GM23338 (cell line): ENCODE results near the gene RNGTT. TPM values are rescaled to one million over a fixed set of nuclear protein-coding genes. Genes with fewer than 3 reads are reported as not detected.
A peak's percentile ranks its signal among the peaks of the same experiment; 100 is the strongest.

ENCODE experiments used
- ATAC-seq: fragments of 200-7000 bp; cut with Tn5 transposase; 3 replicates; pipeline ENCODE4 v1.9.1; 2020
- DNase-seq: peaks from one replicate; pipeline ENCODE4 v3.0.0-alpha.2; 2015; ENCODE audit warnings: low spot score
- H2AFZ ChIP-seq: fragments of 200-600 bp; sonication (generic); 2 replicates; pipeline ENCODE4 v1.8.0; 2016; ENCODE audit warnings: antibody characterized with exemption, mild to moderate bottlenecking, moderate library complexity
- H3F3A ChIP-seq: fragments of 200-600 bp; sonication (generic); replicated peaks from 2 replicates; pipeline ENCODE4 v1.8.0; 2017; ENCODE audit warnings: antibody characterized with exemption, mixed run types, low read depth
- H3K27ac ChIP-seq: fragments of 200-600 bp; sonication (generic); 2 replicates; pipeline ENCODE4 v1.6.1; 2016; ENCODE audit warnings: low read depth
- H3K27me3 ChIP-seq: fragments of 200-600 bp; sonication (generic); 2 replicates; pipeline ENCODE4 v1.8.0; 2016; ENCODE audit warnings: mild to moderate bottlenecking, mixed run types, moderate library complexity; ENCODE audit not compliant: insufficient read depth
- H3K36me3 ChIP-seq: fragments of 200-600 bp; sonication (generic); 2 replicates; pipeline ENCODE4 v1.8.0; 2016; ENCODE audit warnings: mild to moderate bottlenecking; ENCODE audit not compliant: insufficient read depth
- H3K4me1 ChIP-seq: fragments of 200-600 bp; sonication (generic); 2 replicates; pipeline ENCODE4 v1.8.0; 2016; ENCODE audit warnings: mild to moderate bottlenecking, moderate library complexity; ENCODE audit not compliant: insufficient read depth
- H3K4me2 ChIP-seq: fragments of 200-600 bp; sonication (generic); 2 replicates; pipeline ENCODE4 v1.7.1; 2017; ENCODE audit warnings: mixed run types
- H3K4me3 ChIP-seq: fragments of 200-600 bp; sonication (generic); 2 replicates; pipeline ENCODE4 v1.6.1; 2016; ENCODE audit warnings: mixed run types
- H3K79me2 ChIP-seq: fragments of 200-600 bp; sonication (generic); replicated peaks from 2 replicates; pipeline ENCODE4 v1.8.0; 2017; ENCODE audit warnings: mild to moderate bottlenecking; ENCODE audit not compliant: insufficient read depth
- H3K9me2 ChIP-seq: fragments of 200-600 bp; sonication (generic); 2 replicates; pipeline ENCODE4 v1.8.0; 2017; ENCODE audit not compliant: insufficient read depth
- H4K20me1 ChIP-seq: fragments of 200-600 bp; sonication (generic); replicated peaks from 2 replicates; pipeline ENCODE4 v1.8.0; 2017; ENCODE audit warnings: mild to moderate bottlenecking; ENCODE audit not compliant: insufficient read depth
- H3K27ac Mint-ChIP-seq: 2 replicates; pipeline ENCODE4 v1.8.0; 2020; ENCODE audit warnings: inconsistent platforms, mild to moderate bottlenecking, moderate library complexity, mixed read lengths
- H3K27me3 Mint-ChIP-seq: 3 replicates; pipeline ENCODE4 v1.8.0; 2022; ENCODE audit warnings: low read depth, mild to moderate bottlenecking, moderate library complexity, mixed read lengths, inconsistent platforms; ENCODE audit not compliant: insufficient read depth, poor library complexity
- H3K36me3 Mint-ChIP-seq: 3 replicates; pipeline ENCODE4 v1.8.0; 2021; ENCODE audit warnings: low read depth, mild to moderate bottlenecking, inconsistent platforms, moderate library complexity, mixed read lengths
- H3K4me1 Mint-ChIP-seq: 3 replicates; pipeline ENCODE4 v1.8.0; 2020; ENCODE audit warnings: mild to moderate bottlenecking, inconsistent platforms, mixed read lengths
- H3K4me3 Mint-ChIP-seq: 3 replicates; pipeline ENCODE4 v1.8.0; 2021; ENCODE audit warnings: moderate library complexity, mild to moderate bottlenecking, inconsistent platforms, mixed read lengths
- H3K9me3 Mint-ChIP-seq: 3 replicates; pipeline ENCODE4 v1.8.0; 2020; ENCODE audit warnings: moderate library complexity, mild to moderate bottlenecking, inconsistent platforms, mixed read lengths
- NANOG ChIP-seq: IDR thresholded peaks from 2 replicates; pipeline ENCODE4 v1.6.1; 2016; ENCODE audit warnings: antibody characterized with exemption, borderline replicate concordance
- polyA plus RNA-seq: library from polyadenylated mRNA; unstranded; fragments of >200 nt; fragmentation: Nextera tagmentation; extraction: Ambion mirVana; gene quantifications from 2 replicates; pipeline ENCODE4 v1.2.1, GENCODE V29; 2016
- total RNA-seq: library from RNA; depleted of rRNA; stranded (reverse); fragments of >200 nt; shearing (Covaris generic); gene quantifications from 2 replicates; pipeline ENCODE4 v1.2.3, GENCODE V29; 2014
- TF ChIP-seq, protein P1 (sequence below): fragments of 250-450 bp; sonication (Bioruptor Pico); IDR thresholded peaks from 2 replicates; pipeline ENCODE4 v1.5.0; 2020; ENCODE audit warnings: mild to moderate bottlenecking, moderate library complexity

Gene RNGTT
- total and polyA plus RNA-seq, 2 experiments from 2014 or later = 11.2 to 29.2 TPM

DNA sequence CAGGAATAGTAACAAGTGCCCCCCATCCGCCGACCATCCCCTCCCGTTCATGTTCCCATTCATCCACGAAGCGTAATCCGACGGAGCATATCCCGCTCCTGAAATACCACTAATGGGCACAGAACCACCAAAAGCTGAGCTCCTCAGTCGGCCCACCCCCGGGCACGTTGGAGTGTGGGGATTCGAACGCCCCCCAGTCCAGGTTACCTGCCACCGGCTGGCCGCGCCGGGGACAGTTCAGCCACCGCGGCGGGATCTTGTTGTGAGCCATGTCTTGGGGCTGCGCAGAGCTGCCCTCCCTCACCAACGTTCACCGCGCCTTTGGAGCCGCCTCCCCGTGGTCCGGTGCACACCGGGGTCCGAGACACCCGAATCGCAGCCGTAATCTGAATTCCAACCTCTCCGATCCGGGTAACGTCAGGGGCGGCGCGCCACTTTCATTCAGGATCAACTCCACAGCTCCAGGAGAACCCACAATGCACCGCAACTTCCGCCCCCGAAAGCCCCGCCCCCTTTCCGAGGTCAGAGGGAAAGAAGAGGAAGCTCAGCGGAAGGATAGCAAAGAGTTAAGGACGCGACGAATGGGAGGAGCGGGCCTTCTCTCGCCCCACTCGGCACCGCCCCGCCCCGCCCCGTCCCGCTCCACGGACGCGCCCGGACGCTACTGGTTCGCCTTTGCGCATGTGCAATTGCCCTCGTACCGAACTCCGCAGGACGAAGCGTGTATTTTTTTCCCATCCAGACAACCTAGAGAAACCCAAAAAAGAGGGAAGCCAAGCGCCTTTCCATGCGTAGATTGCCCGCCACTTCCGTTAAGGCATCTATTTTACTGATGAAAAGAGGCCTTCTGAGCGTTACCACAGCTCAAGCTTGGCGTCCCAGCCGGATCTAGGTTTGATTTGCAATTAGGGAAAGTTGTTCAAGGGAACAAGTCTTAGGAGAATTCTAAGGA, at the start of gene RNGTT (continued):
- TF ChIP-seq, protein P1, sequence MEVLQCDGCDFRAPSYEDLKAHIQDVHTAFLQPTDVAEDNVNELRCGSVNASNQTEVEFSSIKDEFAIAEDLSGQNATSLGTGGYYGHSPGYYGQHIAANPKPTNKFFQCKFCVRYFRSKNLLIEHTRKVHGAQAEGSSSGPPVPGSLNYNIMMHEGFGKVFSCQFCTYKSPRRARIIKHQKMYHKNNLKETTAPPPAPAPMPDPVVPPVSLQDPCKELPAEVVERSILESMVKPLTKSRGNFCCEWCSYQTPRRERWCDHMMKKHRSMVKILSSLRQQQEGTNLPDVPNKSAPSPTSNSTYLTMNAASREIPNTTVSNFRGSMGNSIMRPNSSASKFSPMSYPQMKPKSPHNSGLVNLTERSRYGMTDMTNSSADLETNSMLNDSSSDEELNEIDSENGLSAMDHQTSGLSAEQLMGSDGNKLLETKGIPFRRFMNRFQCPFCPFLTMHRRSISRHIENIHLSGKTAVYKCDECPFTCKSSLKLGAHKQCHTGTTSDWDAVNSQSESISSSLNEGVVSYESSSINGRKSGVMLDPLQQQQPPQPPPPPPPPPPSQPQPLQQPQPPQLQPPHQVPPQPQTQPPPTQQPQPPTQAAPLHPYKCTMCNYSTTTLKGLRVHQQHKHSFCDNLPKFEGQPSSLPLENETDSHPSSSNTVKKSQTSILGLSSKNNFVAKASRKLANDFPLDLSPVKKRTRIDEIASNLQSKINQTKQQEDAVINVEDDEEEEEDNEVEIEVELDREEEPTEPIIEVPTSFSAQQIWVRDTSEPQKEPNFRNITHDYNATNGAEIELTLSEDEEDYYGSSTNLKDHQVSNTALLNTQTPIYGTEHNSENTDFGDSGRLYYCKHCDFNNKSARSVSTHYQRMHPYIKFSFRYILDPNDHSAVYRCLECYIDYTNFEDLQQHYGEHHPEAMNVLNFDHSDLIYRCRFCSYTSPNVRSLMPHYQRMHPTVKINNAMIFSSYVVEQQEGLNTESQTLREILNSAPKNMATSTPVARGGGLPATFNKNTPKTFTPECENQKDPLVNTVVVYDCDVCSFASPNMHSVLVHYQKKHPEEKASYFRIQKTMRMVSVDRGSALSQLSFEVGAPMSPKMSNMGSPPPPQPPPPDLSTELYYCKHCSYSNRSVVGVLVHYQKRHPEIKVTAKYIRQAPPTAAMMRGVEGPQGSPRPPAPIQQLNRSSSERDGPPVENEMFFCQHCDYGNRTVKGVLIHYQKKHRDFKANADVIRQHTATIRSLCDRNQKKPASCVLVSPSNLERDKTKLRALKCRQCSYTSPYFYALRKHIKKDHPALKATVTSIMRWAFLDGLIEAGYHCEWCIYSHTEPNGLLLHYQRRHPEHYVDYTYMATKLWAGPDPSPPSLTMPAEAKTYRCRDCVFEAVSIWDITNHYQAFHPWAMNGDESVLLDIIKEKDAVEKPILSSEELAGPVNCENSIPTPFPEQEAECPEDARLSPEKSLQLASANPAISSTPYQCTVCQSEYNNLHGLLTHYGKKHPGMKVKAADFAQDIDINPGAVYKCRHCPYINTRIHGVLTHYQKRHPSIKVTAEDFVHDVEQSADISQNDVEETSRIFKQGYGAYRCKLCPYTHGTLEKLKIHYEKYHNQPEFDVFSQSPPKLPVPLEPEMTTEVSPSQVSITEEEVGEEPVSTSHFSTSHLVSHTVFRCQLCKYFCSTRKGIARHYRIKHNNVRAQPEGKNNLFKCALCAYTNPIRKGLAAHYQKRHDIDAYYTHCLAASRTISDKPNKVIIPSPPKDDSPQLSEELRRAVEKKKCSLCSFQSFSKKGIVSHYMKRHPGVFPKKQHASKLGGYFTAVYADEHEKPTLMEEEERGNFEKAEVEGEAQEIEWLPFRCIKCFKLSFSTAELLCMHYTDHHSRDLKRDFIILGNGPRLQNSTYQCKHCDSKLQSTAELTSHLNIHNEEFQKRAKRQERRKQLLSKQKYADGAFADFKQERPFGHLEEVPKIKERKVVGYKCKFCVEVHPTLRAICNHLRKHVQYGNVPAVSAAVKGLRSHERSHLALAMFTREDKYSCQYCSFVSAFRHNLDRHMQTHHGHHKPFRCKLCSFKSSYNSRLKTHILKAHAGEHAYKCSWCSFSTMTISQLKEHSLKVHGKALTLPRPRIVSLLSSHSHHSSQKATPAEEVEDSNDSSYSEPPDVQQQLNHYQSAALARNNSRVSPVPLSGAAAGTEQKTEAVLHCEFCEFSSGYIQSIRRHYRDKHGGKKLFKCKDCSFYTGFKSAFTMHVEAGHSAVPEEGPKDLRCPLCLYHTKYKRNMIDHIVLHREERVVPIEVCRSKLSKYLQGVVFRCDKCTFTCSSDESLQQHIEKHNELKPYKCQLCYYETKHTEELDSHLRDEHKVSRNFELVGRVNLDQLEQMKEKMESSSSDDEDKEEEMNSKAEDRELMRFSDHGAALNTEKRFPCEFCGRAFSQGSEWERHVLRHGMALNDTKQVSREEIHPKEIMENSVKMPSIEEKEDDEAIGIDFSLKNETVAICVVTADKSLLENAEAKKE (CRISPR knock-in tag) = no peak

DNA sequence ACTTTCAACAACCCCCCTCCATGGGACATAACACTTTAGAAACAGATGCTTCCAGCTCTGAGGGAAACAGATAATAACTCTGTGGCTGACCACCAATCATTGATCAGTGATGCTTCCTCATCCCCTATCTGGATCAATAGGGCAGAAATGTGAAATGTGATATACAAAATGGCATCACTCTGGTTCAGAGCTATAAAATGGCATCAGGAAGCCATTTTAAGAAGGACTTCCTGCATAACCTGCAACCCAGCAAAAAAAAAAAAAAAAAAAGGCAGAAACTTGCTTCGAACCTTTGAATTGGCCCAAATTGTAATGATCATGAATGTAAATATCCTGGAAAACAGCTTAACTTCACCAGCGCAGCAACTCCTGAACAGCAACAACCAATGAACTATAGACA, 48.0 kb upstream of the RNGTT start:
- H3K4me1 Mint-ChIP-seq = peaks cover 31% of the 10 kb centered on the region
- H3K4me3 Mint-ChIP-seq = no peak overlapping the region
- no peak overlapping the region for H3K27ac Mint-ChIP-seq
- TF ChIP-seq NANOG = no peak
- Histone ChIP-seq H3K27me3 (no peaks in the 10 kb centered on the region), H3K4me1 (peaks cover 29% of the 10 kb centered on the region), H3K36me3 (no peaks in the 10 kb centered on the region; the same call in 1 of the 2 replicates), H3K4me3 (no peak overlapping the region), H2AFZ (peak overlapping the region; percentile 70; the same call in 1 of the 2 replicates), H3K4me2 (no peak overlapping the region), H3K27ac (no peak overlapping the region), H3K9me2 (no peaks in the 10 kb centered on the region), H3K79me2 (no peaks in the 10 kb centered on the region), H3F3A (no peaks in the 10 kb centered on the region), H4K20me1 (no peaks in the 10 kb centered on the region)
- H3K27me3 Mint-ChIP-seq = no peaks in the 10 kb centered on the region
- H3K9me3 Mint-ChIP-seq = peaks cover 3% of the 10 kb centered on the region; the same call in 1 of the 3 replicates
- ATAC-seq (no peak), DNase-seq (no peak)
- H3K36me3 Mint-ChIP-seq = no peaks in the 10 kb centered on the region
